ENCODE results near the gene SRGAP2B.
"Not testable (repeated sequence)": the region's sequence is repeated elsewhere in the genome, so short reads cannot be mapped to it uniquely, and the experiment has no call there.

Gene SRGAP2B

DNA sequence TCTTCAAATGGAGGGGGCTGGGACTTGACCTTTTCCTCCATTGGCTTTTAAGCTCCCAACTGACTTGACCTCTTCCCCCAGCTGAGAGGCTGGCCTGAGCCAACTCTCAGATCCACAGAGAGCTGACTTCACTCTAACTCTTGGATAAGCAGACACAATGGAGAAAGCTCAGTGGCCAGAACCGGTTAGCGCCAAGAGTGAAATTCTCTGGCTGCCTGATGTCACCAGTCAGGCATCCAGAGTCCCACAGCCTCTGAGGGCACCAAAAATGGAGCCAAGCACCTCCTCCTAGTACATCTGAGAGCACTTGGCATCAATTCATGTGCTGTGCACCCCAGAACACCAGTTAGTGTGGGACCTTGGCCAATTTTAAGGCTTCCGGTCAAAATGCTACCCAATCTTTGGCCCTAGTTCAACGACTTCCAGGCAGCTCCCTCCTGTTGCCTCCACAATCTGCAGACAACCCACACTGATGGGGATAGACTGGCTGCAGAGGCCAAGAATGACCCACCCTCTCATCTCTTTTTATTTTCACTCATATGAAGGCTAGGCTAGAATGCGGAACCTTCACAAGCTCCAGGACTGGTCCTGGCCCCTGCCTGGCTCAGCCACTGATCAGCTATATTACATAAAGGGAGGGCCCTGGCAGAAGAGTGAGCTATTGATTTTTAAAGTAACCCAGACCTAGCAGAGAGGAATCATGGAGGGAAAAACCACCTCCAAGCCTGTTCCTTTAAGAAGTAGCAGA, 200.5 kb downstream of the SRGAP2B start:
- not testable (repeated sequence) for DNase-seq (ENCODE audit: low read depth)

- DNase-seq (ENCODE audit: low read depth) = not testable (repeated sequence)
These were observed 201.3 kb downstream of the SRGAP2B start for GRCh38 chr1:144893710-144894438.

- DNase-seq (ENCODE audit: low read depth) = not testable (repeated sequence)
These were observed 202.1 kb downstream of the SRGAP2B start for GRCh38 chr1:144893062-144893461.

- not testable (repeated sequence) for DNase-seq (ENCODE audit: low read depth)
These were observed 205.5 kb downstream of the SRGAP2B start for GRCh38 chr1:144889450-144890115.

DNA sequence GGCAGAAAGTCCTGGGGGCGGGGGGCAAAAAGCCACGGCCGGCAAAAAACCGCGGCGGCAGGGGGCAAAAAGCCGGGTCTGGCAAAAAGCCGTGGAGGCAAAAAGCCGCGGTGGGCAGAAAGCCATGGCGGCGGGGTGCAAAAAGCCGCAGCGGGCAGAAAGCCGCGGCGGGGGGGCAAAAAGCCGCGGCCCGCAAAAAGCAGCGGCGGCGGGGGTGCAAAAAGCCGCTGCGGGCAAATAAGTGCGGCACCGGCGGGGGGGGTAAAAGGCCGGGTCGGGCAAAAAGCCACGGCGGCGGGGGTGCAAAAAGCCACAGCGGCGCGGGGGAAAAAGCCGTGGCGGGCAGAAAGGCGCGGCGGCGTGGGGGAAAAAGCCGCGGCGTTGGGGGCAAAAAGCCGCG, 212.1 kb downstream of the SRGAP2B start:
- not testable (repeated sequence) for DNase-seq (ENCODE audit: low read depth)

DNA sequence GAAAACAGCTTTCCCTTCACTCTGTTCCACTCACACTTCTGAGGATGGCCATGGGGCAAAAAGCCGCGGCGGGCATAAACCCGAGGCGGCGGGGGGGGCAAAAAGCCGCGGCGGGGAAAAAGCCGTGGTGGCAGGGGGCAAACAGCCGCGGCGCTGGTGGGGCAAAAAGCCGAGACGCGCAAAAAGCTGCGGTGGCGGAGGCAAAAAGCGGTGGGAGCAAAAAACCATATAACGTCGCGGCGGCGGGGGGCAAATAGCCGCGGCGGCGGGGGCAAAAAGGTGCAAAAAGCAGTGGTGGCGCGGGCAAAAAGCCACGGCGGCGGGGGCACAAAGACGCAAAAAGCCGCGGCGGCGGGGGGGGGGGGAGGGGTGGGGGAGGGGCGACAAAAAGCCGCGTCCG, 212.8 kb downstream of the SRGAP2B start:
- not testable (repeated sequence) for DNase-seq (ENCODE audit: low read depth)

DNA sequence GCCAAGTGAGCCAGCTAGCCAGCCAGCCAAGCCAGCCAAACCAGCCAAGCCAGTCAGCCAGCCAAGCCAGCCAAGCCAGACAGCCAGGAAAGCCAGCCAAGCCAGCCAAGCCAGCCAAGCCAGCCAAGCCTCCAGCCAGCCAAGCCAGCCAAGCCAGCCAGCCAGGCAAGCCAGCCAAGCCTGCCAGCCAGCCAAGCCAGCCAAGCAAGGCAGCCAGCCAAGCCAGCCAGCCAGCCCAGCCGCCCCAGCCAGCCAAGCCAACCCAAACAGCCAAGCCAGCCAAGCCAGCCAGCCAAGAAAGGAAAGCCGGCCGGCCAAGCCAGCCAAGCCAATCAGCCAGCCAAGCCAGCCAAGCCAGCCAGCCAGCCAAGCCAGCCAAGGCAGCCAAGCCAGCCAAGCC, 236.5 kb downstream of the SRGAP2B start:
- not testable (repeated sequence) for DNase-seq (ENCODE audit: low read depth)

All from CMK (cell line).